Liver (tissue), 3 donors: ENCODE measurements around the gene GPR15.

Source experiments
- ATF3 ChIP-seq: IDR thresholded peaks from 2 replicates; pipeline ENCODE4 v1.6.1; 2016; ENCODE audit warnings: antibody characterized with exemption
- CTCF ChIP-seq: fragments of 150-350 bp; IDR thresholded peaks from 2 replicates; pipeline ENCODE4 v1.5.1; 2017; ENCODE audit warnings: improper control_type of control experiment, low read depth, low read length; ENCODE audit not compliant: missing input control
- EGR1 ChIP-seq, 2 donors: IDR thresholded peaks; 2 replicates each; pipeline ENCODE4 v1.6.1; 2016 to 2018; ENCODE audit warnings: antibody characterized with exemption in 2 of 2, low read depth in 2 of 2
- GABPA ChIP-seq, 2 donors: IDR thresholded peaks in 1 of 2; conservative IDR thresholded peaks in 1 of 2; 2 replicates each; pipeline ENCODE4 v1.6.1; 2016; ENCODE audit warnings: antibody characterized with exemption in 2 of 2, mild to moderate bottlenecking in 1 of 2, moderate library complexity in 1 of 2
- HNF4A ChIP-seq, 2 donors: conservative IDR thresholded peaks; 2 replicates each; pipeline ENCODE4 v1.6.1; 2016; ENCODE audit warnings: antibody characterized with exemption in 2 of 2, mild to moderate bottlenecking in 2 of 2
- HNF4G ChIP-seq: IDR thresholded peaks from 2 replicates; pipeline ENCODE4 v1.6.1; 2016; ENCODE audit warnings: antibody characterized with exemption
- JUND ChIP-seq, 2 donors: IDR thresholded peaks; 2 replicates each; pipeline ENCODE4 v1.6.1; 2016; ENCODE audit warnings: antibody characterized with exemption in 2 of 2
- MAX ChIP-seq: IDR thresholded peaks from 2 replicates; pipeline ENCODE4 v1.6.1; 2016; ENCODE audit warnings: antibody characterized with exemption
- RAD21 ChIP-seq, 2 donors: IDR thresholded peaks; 2 replicates each; pipeline ENCODE4 v1.6.1; 2016; ENCODE audit warnings: antibody characterized with exemption in 2 of 2, mild to moderate bottlenecking in 2 of 2
- REST ChIP-seq: IDR thresholded peaks from 2 replicates; pipeline ENCODE4 v1.6.1; 2016; ENCODE audit warnings: antibody characterized with exemption, mild to moderate bottlenecking
- RXRA ChIP-seq, 2 donors: IDR thresholded peaks; 2 replicates each; pipeline ENCODE4 v1.6.1; 2017 to 2018; ENCODE audit warnings: antibody characterized with exemption in 2 of 2, mild to moderate bottlenecking in 1 of 2
- SP1 ChIP-seq: IDR thresholded peaks from 2 replicates; pipeline ENCODE4 v1.6.1; 2018; ENCODE audit warnings: antibody characterized with exemption, mild to moderate bottlenecking
- TAF1 ChIP-seq: conservative IDR thresholded peaks from 2 replicates; pipeline ENCODE4 v1.6.1; 2016; ENCODE audit warnings: antibody characterized with exemption, mild to moderate bottlenecking
- donor health status: healthy.
- donor health status: healthy.

GRCh38 chr3:98564282-98565005 is 32.7 kb downstream of the GPR15 start:
- TF ChIP-seq MAX (no peak), CTCF (no peak), JUND (IDR thresholded peaks at IDR 0.05) (no peak), RAD21 (IDR thresholded peaks at IDR 0.05) (no peak), SP1 (no peak), TAF1 (no peak), RXRA (IDR thresholded peaks at IDR 0.05) (no peak), ATF3 (no peak), REST (no peak), GABPA (IDR thresholded peaks at IDR 0.05 in 1 of 2, conservative IDR thresholded peaks at IDR 0.05 in 1 of 2) (no peak), EGR1 (IDR thresholded peaks at IDR 0.05; ENCODE audit: low read depth in 2 of 2) (no peak), HNF4G (no peak), HNF4A (conservative IDR thresholded peaks at IDR 0.05) (no peak)
